Keratinocyte (primary cell): ENCODE data around the gene RAE1. TPM values are rescaled to one million over a fixed set of nuclear protein-coding genes. Genes with fewer than 3 reads are reported as not detected.
"Not testable (repeated sequence)": the region's sequence is repeated elsewhere in the genome, so short reads cannot be mapped to it uniquely, and the experiment has no call there.

Source experiments
- DNase-seq: peaks from one replicate; pipeline ENCODE4 v3.0.0-alpha.2; 2011; ENCODE audit warnings: low read depth, missing footprints, low spot score
- FAIRE-seq: peaks from 2 replicates; lab custom pipeline; 2011; peaks lifted over from hg19 to GRCh38; lab: Jason Lieb, UNC
- H2AFZ ChIP-seq: 2 replicates; pipeline ENCODE4 v1.6.0; 2012; ENCODE audit warnings: low read length, control low read depth, inconsistent platforms; ENCODE audit not compliant: control insufficient read depth
- H3K27ac ChIP-seq: 2 replicates; pipeline ENCODE4 v1.5.1; 2011; ENCODE audit warnings: low read length; ENCODE audit not compliant: control insufficient read depth, insufficient read depth
- H3K27me3 ChIP-seq: 3 replicates; pipeline ENCODE4 v1.6.0; 2011; ENCODE audit warnings: low read length; ENCODE audit not compliant: control insufficient read depth, insufficient read depth; ENCODE audit errors: extremely low read depth
- H3K36me3 ChIP-seq, 2 experiments: 2 replicates in 1 of 2; 3 replicates in 1 of 2; pipeline ENCODE4 v1.5.1; 2011; ENCODE audit warnings: low read length in 2 of 2, mild to moderate bottlenecking in 1 of 2; ENCODE audit not compliant: control insufficient read depth in 2 of 2, insufficient read depth in 2 of 2; ENCODE audit errors: extremely low read depth in 1 of 2
- H3K4me1 ChIP-seq: 3 replicates; pipeline ENCODE4 v1.5.1; 2011; ENCODE audit warnings: low read length; ENCODE audit not compliant: control insufficient read depth, insufficient read depth; ENCODE audit errors: extremely low read depth
- H3K4me2 ChIP-seq: 3 replicates; pipeline ENCODE4 v1.6.0; 2011; ENCODE audit warnings: low read depth, low read length; ENCODE audit not compliant: control insufficient read depth, insufficient read depth; ENCODE audit errors: extremely low read depth
- H3K4me3 ChIP-seq, 3 experiments: fragments of 200-600 bp in 1 of 3; sonication (generic) in 1 of 3; 2 replicates in 2 of 3; 3 replicates in 1 of 3; pipeline ENCODE4 v1.5.1; 2011 to 2016; ENCODE audit warnings: low read length in 3 of 3, mild to moderate bottlenecking in 3 of 3, control low read depth in 2 of 3, inconsistent platforms in 1 of 3, low read depth in 1 of 3, mixed read lengths in 1 of 3, mixed run types in 1 of 3, moderate library complexity in 1 of 3; ENCODE audit not compliant: control insufficient read depth in 2 of 3, insufficient read depth in 2 of 3; ENCODE audit errors: extremely low read depth in 1 of 3
- H3K79me2 ChIP-seq: 2 replicates; pipeline ENCODE4 v1.6.0; 2012; ENCODE audit warnings: low read length; ENCODE audit not compliant: control insufficient read depth, insufficient read depth
- H3K9ac ChIP-seq: 3 replicates; pipeline ENCODE4 v1.6.0; 2011; ENCODE audit warnings: low read length; ENCODE audit not compliant: control insufficient read depth, insufficient read depth; ENCODE audit errors: extremely low read depth
- H3K9me1 ChIP-seq: 3 replicates; pipeline ENCODE4 v1.6.0; 2011; ENCODE audit warnings: low read length; ENCODE audit not compliant: control insufficient read depth, insufficient read depth; ENCODE audit errors: extremely low read depth
- H3K9me3 ChIP-seq: 2 replicates; pipeline ENCODE4 v1.5.1; 2012; ENCODE audit warnings: low read depth, low read length; ENCODE audit not compliant: control insufficient read depth
- H4K20me1 ChIP-seq: 3 replicates; pipeline ENCODE4 v1.6.0; 2011; ENCODE audit warnings: low read length; ENCODE audit not compliant: control insufficient read depth, insufficient read depth; ENCODE audit errors: extremely low read depth
- EZH2 ChIP-seq: IDR thresholded peaks from one replicate; pipeline ENCODE4 v1.6.1; 2012; ENCODE audit warnings: inconsistent platforms, mild to moderate bottlenecking, low read length, moderate library complexity
- dilution Hi-C: fragments of 300-500 bp; cut with MboI; formaldehyde crosslinking; loops from one replicate; pipeline ENCODE4 v1.7.0; 2020; ENCODE audit warnings: low sequenced_read_pairs; ENCODE audit not compliant: extremely low pct_ligation_motif_present
- polyA plus RNA-seq, 5 experiments: library from polyadenylated mRNA; depleted of rRNA in 3 of 5; stranded (reverse) in 3 of 5; stranded (forward) in 1 of 5; unstranded in 1 of 5; fragments of >200 nt; gene quantifications; 1 replicate in 1 of 5; 2 replicates in 3 of 5; 3 replicates in 1 of 5; pipeline versions ENCODE4 v1.2.1 to v1.2.3, GENCODE V29; 2011 to 2012; ENCODE audit warnings: missing spikeins in 2 of 5, low read depth in 1 of 5, low replicate concordance in 1 of 5
- TF ChIP-seq, protein P1 (sequence below), 3 experiments: IDR thresholded peaks in 1 of 3; conservative IDR thresholded peaks in 1 of 3; optimal IDR thresholded peaks in 1 of 3; 2 replicates in 2 of 3; 3 replicates in 1 of 3; pipeline versions ENCODE3 to v1.5.1; 2011; ENCODE audit warnings: low read length in 3 of 3, mild to moderate bottlenecking in 3 of 3, moderate library complexity in 2 of 3, control low read depth in 1 of 3, inconsistent platforms in 1 of 3; ENCODE audit not compliant: insufficient read depth in 2 of 3; ENCODE audit errors: extremely low read depth in 1 of 3

RAE1 gene
- polyA plus RNA-seq, 1 donor (not counting 4 experiments of a cell fraction or from before 2014, with no cell fraction given): 32.4 TPM

DNA sequence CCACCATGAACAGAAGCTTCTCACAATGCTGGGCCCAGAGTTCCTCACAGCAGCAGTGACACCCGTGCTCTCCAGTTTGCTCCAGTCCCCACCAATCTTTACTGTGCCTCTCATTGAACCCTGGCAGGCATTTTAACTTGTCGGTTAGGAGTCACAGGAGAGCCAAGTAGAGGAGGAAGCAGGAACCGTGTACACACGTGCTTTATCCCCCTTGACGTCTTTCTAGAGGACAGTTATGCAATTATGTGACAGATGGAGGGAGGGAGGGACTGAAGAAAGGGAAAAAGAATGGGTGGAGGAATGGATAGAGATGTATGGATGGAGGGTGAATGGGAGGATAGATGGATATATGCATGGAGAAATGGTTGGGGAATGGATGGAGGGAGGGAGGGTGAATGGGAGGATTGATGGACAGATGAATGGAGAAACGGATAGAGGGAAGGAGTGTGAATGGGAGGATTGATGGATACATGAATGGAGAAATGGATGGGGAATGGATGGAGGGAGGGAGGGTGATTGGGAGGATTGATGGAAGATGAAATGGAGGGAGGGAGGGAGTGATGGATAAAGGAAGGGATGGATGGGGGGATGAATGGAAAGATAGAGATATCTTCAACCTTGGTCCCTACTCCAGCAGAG is 66.1 kb downstream of the RAE1 start:
- no peak overlapping the region for H2AFZ ChIP-seq
- no peaks in the 10 kb centered on the region for H3K36me3 ChIP-seq
- no peak overlapping the region for H3K4me3 ChIP-seq
- H3K27ac ChIP-seq: no peak overlapping the region
- no peak overlapping the region for H3K4me2 ChIP-seq
- no peaks in the 10 kb centered on the region for H3K9me1 ChIP-seq
- H4K20me1 ChIP-seq: no peaks in the 10 kb centered on the region
- no peak overlapping the region for H3K9ac ChIP-seq
- FAIRE-seq (no peak), DNase-seq (no peak)
- H3K4me1 ChIP-seq: no peaks in the 10 kb centered on the region
- peaks cover 62% of the 10 kb centered on the region for H3K27me3 ChIP-seq
- dilution Hi-C loops: no loop called here
- H3K9me3 ChIP-seq: no peaks in the 10 kb centered on the region
- TF ChIP-seq, protein P1, sequence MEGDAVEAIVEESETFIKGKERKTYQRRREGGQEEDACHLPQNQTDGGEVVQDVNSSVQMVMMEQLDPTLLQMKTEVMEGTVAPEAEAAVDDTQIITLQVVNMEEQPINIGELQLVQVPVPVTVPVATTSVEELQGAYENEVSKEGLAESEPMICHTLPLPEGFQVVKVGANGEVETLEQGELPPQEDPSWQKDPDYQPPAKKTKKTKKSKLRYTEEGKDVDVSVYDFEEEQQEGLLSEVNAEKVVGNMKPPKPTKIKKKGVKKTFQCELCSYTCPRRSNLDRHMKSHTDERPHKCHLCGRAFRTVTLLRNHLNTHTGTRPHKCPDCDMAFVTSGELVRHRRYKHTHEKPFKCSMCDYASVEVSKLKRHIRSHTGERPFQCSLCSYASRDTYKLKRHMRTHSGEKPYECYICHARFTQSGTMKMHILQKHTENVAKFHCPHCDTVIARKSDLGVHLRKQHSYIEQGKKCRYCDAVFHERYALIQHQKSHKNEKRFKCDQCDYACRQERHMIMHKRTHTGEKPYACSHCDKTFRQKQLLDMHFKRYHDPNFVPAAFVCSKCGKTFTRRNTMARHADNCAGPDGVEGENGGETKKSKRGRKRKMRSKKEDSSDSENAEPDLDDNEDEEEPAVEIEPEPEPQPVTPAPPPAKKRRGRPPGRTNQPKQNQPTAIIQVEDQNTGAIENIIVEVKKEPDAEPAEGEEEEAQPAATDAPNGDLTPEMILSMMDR (optimal IDR thresholded peaks at IDR 0.05 in 1 of 3, IDR thresholded peaks at IDR 0.05 in 1 of 3, conservative IDR thresholded peaks at IDR 0.05 in 1 of 3; ENCODE audit: extremely low read depth in 1 of 3, insufficient read depth in 2 of 3, low read length in 3 of 3): no peak
- no peak for TF ChIP-seq EZH2
- H3K79me2 ChIP-seq: no peaks in the 10 kb centered on the region

DNA sequence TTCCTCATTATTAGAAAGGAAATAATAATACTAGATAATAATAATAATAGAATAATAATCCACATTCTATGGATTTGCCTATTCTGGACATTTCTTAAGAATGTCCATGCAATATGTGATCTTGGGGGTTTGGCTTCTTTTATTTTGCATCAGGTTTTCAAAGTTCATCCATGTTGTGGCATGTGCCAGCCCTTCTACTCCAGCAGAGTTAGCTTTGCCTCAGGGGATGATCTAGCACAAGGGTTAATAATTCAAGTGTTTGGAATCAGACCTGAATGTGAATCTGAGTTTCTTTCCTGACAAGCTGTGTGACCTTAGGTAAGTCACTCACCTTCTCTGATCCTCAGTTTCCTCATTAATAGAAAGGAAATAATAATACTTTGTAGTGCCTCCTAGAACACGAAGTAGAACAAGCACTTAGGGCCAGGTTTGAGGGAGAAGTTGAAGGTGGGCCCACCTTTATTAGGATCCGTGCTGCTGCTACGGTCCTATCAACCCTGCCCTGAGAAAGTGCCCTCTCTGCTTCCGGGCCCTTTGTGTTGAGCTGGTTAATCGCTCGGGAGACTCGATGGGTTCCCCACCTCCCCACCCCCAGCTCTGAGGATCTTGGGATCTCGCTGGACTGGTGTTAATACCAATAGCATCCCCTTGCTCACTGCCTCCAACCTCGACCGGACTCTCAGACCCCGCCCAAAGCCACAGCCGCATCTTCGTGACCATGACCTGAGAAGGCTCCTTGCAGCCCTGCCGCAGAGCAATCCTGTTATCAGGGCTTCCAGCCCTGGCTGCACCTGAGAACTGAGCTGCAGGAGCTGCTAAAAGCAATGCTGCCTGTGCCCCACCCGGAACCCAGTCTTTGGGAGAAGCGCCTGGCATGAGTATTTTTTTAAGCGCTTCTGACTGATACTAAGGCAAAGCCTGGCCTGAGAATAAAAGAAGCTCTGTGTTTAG is 67.0 kb downstream of the RAE1 start:
- Histone ChIP-seq H3K9me1 (no peaks in the 10 kb centered on the region), H3K27me3 (peaks cover 60% of the 10 kb centered on the region), H3K9ac (no peak overlapping the region), H3K79me2 (no peaks in the 10 kb centered on the region), H4K20me1 (no peaks in the 10 kb centered on the region), H3K9me3 (no peaks in the 10 kb centered on the region), H2AFZ (no peak overlapping the region), H3K4me3 (no peak overlapping the region), H3K27ac (no peak overlapping the region), H3K4me1 (no peaks in the 10 kb centered on the region), H3K36me3 (no peaks in the 10 kb centered on the region), H3K4me2 (no peak overlapping the region)
- DNase-seq (no peak), FAIRE-seq (no peak)
- no peak for TF ChIP-seq EZH2
- TF ChIP-seq, protein P1 (optimal IDR thresholded peaks at IDR 0.05 in 1 of 3, IDR thresholded peaks at IDR 0.05 in 1 of 3, conservative IDR thresholded peaks at IDR 0.05 in 1 of 3; ENCODE audit: extremely low read depth in 1 of 3, insufficient read depth in 2 of 3, low read length in 3 of 3): no peak
- dilution Hi-C loops: no loop called here

DNA sequence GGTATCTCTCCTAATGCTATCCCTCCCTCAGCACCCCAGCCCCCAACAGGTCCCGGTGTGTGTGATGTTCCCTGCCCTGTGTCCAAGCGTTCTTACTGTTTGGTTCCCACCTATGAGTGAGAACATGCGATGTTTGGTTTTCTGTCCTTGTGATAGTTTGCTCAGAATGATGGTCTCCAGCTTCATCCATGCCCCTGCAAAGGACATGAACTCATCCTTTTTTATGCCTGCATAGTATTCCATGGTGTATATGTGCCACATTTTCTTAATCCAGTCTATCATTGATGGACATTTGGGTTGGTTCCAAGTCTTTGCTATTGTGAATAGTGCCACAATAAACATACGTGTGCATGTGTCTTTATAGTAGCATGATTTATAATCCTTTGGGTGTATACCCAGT is 68.4 kb downstream of the RAE1 start:
- H3K4me2 ChIP-seq, DNase-seq, H3K9me1 ChIP-seq, dilution Hi-C loops, H3K79me2 ChIP-seq, H4K20me1 ChIP-seq, H3K36me3 ChIP-seq, FAIRE-seq, H3K27ac ChIP-seq, H3K9me3 ChIP-seq, H3K4me1 ChIP-seq, H3K9ac ChIP-seq, H2AFZ ChIP-seq, H3K4me3 ChIP-seq: not testable (repeated sequence)
- peaks cover 57% of the 10 kb centered on the region for H3K27me3 ChIP-seq
